ENCODE results near the gene EDIL3.
"Not testable (repeated sequence)": the region's sequence is repeated elsewhere in the genome, so short reads cannot be mapped to it uniquely, and the experiment has no call there.

The EDIL3 gene

DNA sequence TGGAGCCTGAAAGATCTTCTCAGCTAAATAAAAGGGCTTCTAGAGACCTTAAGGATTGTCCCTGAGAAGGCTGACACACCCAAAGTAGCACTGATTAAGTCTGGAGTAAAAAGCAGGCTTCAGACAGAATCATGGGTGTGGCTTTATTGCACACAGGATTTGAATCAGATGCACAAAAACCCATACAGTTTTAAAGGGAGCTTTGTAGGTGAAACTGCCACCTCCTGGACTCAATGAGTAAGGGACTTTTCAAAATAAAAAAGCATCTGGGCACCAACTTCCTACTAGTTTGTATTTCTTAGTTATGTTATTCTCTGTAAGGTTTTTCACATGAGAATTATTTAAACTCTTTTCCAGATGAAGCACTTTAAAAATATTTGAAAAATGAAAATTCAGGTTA, 129.4 kb downstream of the EDIL3 start:
- DNase-seq: no peak

DNA sequence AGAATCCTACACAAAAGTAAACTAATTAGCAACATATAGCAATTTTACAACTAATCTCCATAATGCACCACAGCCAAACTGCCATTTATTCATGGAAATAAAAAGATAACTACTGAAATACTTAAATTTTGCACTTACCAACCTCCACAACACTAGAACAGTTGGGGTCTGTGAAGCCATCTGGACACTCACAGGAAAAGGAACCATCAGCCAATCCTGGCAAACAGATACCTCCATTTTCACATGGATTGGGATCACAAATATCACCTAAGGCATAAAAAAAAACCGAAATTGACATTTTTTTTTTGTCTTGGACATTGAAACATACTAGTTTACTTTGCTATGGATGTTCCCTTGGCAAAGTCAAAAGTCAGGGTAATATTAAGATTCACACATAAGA, 130.7 kb downstream of the EDIL3 start:
- no peak for DNase-seq

DNA sequence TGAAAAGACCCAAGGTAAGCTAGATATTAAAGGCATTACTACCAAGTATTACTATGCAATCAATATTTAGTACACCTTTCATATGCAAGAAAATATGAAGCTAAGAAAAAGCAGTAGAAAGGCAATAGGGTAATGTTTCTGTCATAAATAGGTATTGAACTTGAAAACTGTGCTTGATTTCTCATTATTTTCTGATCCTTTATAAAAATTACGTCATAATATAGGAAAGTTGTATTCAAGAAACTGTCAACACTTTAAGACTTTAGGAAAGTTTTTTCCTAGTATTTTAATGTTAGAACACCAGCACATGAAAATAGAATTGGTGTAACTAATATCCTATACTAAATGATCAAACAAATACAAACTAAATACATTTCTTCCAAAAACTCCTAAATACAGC, 133.2 kb downstream of the EDIL3 start:
- no peak for DNase-seq

DNA sequence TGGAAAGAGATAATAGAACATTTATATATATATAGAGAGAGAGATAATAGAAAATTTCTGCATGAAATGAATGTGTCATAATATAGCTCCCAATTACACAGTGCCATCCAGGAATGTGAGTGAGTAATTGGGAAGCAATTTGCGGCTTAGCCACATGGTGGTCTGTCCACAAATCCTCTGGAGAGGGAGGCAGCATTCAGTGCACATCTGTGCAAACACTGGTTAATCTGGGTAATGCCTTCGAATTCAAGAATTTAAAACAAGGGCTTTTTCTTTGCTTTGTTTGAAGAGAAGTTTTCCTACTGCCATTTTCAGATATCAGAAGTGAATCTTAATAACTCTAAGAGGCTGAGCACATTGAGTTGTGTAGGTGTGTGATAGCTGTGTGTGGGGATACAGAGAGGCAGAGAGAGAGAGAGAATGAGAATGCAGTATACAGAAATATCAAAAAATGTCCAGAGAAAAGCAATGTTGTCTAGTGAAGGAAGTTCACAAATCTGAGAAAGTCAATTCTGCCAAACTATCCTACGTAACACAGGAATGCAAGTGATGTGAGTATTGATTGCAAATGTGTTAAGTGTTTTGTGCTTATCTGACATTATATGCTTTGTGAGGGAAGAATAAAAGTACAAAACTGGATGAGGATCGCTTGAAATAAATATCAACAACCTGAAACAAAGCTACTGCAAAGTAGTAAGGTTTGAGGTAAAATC, 134.6 kb downstream of the EDIL3 start:
- no peak for DNase-seq

DNA sequence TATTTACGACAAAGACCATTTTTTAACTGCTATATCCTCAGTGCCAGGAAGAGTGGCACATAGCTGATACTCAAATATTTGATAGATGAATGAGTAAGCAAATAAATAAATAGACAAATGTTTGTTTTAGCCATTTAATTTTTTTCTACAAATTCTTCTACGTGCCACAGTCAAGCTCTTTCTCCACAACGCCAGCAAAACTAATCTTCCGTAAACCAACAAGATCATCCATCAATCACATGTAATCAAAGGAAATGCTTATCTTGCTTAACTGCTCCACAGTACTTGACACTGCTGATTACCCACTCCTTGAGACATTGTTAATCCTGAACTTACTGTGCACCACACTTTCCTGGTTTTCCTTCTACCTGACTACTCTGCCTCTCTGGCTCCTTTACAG, 136.7 kb downstream of the EDIL3 start:
- no peak for DNase-seq

DNA sequence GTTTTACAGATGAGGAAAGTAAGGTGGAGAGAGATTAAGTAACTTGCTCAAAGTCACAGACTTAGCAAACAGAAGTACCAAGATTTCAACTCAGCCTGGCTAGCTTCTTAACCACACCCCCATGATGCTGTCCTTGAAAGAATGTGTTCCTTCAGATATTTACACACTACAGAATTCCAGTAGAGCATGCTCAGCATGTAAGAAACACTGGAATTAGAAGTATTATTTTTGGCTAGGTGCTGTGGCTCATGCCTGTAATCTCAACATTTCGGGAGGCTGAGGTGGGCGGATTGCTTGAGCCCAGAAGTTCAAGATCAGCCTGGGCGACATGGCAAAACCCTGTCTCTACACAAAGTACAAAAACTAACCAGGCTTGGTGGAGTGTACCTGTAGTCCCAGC, 142.4 kb downstream of the EDIL3 start:
- no peak for DNase-seq

DNA sequence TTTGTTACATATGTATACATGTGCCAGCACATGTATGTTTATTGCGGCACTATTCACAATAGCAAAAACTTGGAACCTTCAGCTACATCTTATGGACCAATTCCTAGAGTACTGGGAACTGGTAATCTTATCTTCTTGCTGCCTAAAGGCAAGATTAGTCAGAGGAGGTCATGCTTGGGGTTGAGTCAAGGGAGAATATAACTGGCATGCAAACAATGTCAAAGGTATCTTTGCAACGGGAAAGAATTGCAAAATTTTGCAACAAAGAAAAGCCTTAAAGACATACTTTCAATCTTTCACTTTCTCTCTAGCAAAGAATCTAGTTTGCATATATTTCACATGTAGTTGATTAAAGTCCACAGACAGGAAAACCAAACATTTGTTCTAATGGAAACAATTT, 145.2 kb downstream of the EDIL3 start:
- DNase-seq: no peak

DNA sequence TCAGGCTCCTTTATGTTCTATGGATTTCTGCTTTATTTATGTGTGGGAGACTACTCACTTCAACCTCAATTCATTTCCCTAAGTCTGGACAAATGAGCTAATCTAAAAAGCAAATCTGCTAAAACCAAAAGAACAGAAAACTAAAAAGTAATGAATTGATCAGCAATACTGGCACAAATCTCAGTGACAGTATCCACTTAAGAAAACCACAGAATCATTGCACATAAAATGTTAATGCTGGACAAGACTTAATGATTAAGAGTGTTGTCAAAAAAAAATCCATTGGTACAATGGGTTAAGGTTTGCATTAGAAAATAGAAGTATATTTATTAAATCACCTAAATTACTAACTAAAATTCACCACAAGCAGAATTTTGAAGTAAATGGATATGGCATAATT, 147.6 kb downstream of the EDIL3 start:
- no peak for DNase-seq

DNA sequence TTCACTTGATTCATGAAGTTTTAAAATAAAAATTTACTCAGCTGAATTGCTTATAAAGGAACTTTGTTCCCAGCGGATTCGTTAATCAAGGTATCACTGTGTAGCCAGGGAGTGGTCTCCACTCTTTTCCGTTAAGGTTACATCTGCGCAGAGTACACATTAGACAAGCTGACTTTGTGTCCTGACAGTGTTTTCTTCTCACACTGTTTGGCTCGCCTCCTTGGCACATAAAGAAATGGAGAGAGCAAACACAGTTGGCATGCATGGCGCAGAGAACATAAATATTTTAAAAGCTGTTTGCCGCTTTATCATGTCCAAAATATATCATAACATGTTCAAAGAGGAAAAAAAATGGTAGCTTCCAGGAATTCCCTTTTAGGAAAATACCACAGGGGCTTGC, 153.2 kb downstream of the EDIL3 start:
- no peak for DNase-seq

DNA sequence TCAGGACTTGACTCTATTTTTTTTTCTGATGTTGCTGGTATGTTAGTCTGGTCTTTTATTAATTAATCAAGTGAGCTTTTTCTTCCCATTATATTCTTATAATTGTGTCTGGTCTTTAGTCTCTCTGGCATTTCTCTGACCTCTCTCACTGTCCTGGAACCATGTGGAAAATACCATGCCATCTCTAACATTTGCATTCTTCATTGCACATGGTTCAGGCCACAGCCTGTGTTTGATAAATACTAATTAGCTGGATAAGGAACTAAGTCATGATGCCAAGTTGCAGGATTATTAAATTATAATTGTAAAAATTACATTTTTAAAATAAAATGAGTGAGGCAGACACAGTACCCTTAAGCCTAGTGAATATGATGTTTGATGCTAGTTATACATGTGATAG, 155.6 kb downstream of the EDIL3 start:
- no peak for DNase-seq

DNA sequence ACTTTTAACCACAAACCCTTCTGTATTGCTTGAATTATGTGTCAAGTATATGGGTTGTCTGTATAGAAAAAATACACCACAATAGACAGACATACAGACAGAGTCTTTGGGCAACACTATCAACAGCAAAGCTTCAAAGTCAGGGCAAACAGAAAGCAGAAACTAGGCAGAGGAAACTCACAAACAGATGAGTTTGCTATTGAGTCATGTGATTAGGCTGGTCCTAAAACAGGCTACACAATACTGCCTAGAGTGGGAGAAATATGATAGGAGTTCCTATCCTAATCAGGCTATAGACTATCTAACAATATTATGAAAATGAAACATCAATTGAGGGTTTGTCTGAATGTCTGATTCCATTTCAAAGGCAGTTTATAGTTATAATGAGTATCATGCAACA, 156.4 kb downstream of the EDIL3 start:
- DNase-seq: no peak

DNA sequence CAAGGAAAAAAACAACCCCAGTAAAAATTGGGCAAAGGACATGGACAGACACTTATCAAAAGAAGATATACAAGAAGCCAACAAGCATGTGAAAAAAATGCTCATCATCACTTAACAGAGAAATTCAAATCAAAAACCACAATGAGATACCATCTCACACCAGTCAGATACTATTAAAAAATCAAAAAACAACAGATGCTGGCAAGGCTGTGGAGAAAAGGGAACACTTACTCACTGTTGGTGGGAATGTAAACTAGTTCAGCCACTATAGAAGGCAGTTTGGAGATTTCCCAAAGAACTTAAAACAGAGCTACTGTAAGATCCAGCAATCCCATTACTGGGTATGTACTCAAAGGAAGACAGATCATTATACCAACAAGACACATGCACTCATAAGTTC, 157.4 kb downstream of the EDIL3 start:
- no peak for DNase-seq

DNA sequence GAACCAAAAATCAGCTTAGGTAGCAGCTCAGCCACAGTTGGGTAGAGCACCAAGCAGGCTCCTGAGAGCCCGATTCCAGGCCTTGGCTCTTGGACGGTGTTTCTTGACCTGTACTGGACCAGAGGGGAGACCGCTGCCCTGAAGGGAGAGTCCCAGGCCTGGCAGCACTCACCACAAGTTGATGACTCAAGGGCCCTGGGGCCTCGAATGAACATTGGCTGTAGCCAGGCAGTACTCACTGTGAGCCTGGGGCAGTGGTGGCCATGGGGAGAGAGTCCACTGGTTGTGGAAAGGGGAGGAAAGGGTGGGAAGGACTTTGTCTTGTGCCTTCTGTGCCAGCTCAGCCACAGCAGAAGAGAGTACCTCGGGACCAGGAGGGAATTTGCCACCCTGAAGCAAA, 166.1 kb downstream of the EDIL3 start:
- DNase-seq: no peak

DNA sequence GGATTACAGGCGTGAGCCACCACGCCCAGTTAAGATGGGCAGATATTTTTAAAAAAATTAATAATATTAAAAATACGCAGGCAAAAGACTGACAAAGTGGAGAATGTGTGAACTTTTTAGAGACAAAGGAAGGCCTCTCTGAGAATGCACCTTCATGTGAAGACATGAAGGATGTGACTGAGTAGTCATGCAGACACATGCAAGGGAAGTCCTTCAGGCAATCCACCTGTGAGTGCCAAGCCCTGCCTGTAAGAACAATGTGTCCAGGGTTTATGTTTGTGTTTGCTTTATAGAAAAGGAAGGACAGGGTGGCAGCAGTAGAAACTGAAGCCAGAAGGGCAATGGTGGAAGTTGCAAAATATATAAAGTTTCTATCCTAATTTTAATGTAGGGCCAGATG, 169.2 kb downstream of the EDIL3 start:
- no peak for DNase-seq

DNA sequence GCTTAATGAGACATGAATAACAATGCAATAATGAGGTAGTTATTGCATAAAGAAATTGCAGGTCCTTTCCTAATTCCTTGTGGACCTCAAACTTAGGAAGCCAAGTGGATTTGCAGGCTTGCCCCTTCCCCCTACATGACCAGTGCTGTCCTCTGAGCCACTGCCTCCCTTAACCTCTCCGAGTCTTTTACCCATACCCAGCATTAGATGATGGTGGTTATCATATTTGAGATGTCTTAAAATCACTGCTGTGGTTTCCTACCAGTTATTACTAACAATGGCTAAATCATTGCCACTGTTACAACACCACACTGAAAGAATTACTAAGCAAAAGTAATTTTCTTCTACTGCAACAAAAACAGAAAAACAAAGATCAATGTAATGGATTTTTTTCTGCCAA, 170.8 kb downstream of the EDIL3 start:
- DNase-seq: no peak

DNA sequence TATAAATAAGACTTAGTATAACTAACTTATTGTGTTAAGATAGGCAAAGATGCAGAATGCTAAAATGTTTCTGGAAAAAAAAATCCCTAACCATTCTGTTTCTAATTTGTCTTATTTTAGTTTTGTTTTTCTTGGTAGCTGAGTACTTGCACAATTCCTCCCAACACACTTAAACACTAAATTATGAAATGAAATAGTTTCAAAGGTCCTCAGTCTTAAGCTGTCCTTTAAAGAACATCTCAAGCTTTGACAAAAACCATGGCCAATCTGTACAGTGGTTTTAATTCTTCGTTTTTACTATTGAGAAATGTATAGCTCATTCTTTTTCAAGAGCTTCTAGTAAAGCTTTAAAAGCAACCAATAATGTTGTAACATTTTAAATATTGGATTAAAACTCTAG, 171.5 kb downstream of the EDIL3 start:
- DNase-seq: no peak

DNA sequence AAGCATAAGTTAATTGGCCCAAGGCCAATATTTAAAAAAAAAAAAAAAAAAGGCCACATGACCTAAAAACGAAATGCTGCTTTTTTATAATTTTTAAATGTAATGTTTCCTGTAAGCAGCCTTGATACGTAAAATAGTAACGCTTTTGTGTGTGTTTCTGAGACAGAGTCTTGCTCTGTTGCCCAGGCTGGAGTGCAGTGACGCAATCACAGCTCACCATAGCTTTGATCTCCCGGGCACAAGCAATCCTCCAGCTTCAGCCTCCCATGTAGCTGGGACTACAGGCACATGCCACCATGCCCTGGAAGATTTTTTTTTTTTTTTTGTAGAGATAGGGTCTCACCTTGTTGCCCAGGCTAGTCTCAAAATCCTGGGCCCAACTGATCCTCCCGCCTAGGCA, 179.9 kb downstream of the EDIL3 start:
- DNase-seq: no peak

DNA sequence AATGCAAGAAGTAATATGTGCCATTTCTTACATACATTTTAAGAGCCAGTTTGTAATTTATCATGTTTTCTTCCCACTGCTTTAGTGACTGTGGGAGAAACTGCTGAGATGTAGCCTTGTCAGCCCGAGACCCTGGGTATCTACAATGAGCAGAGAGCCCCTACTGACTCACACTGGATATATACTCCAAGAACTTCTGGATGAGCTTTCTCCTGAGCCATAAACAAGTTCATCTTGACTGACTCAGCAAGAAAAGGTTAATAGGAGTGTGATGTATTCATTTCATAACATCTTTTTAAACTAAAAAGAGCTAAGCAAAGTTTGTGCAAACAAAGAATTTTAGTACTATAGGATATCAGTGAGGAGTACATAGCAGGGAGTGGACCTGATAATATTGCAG, 182.5 kb downstream of the EDIL3 start:
- no peak for DNase-seq

DNA sequence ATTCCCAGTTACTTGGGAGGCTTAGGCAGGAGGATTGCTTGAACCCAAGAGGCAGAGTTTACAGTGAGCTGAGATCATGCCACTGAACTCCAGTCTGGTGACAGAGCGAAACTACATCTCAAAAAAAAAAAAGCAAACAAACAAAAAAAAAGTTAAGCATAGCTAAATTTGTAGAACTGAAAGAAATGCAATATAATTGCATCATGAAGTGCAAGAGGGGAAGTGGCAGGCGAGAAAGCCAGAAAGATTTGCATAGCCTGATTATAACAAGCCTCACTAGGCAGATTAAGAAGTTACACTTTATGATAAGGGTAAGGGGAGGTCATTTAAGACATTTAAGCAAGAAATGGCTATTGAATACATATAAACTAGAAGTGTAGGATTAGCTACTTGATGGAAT, 187.1 kb downstream of the EDIL3 start:
- no peak for DNase-seq

DNA sequence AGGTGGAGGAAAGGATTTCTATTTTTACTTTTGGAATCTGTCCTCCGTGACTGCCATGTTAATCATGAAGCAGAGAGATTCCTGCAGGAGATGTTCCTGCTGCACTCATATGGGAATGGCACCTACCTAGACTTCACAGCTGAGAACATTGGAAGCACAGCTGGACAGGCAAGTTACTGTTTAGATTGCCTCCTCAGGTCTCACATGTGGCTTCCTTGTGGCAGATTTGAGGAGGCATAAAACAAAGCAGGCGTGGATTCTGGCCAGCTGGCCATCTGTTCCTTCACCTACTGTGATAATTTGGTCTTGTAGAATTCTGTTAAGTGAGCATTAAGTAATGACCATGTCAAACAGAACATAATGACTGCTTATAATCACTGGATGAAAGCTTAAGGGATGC, 193.4 kb downstream of the EDIL3 start:
- no peak for DNase-seq

DNA sequence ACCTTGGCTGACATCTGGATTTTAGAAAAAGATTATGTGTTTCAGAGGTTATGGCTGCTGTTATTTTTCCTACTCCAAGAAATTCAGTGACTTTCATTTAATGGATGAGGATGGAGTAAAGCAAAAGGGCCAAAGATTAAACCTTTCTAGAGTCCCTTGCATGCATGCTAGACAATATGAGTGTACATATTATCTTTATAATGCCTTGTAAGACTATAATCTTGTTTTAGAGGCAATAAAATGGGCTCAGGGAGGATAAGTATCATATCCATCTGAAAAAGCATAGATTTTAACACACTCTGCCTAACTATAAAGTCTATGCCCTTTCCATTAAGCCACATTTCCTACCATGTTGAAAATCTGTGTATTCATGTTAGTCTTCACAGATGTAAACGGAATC, 199.8 kb downstream of the EDIL3 start:
- DNase-seq: no peak

DNA sequence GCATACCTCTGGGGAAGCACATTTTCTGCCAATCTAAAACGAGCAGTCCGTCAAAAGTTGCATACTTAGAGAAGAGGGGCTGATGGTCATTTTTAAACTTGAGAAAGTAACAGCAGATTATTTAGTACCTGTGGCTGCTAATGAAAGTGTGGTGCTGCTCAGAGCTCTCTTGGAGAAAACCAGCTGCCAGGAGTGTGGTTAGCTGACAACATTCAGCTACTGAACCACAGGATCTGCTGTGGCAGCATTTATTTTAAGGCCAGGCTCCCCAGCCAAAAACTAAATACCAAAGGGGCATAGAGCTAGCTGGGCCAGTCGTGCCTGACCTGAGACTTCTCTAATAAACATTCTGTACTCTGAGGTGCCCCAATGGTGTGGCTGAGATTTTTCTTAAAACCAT, 203.6 kb downstream of the EDIL3 start:
- no peak for DNase-seq

DNA sequence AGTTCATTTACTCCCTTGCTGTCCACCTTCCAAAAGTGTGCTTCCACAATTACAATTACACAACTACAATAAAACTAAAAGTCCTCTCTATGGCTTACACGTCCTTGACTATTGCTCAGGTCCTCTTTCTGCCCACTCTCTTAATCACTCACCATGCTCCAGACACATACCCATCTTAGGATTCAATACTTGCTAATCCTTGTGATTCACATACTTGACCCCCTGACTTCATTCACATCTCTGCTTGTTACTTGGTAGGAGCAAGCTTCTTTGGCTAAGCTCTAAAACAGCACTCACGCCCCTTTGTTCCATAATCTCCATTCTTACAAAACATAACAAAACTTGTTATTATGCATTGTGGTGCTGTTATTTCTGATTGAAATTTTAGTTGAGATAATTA, 215.8 kb downstream of the EDIL3 start:
- no peak for DNase-seq

DNA sequence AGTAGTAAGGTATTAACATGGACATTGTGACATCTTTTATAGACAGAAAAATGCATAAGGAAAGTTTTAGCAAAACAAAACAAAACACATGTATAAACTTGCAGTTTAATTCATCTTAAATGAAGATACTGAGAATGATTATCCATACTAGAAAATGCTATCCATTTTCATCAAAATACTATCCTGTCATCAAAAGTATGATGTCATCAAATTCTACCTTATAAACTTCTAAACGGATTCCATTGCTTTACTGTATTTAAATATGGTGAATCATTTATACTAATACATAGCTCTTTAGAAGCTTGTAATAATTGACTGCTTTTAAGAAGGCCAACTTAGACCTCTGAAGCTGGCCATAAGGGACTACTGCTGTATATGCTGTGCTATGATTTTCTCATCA, 221.0 kb downstream of the EDIL3 start:
- no peak for DNase-seq

DNA sequence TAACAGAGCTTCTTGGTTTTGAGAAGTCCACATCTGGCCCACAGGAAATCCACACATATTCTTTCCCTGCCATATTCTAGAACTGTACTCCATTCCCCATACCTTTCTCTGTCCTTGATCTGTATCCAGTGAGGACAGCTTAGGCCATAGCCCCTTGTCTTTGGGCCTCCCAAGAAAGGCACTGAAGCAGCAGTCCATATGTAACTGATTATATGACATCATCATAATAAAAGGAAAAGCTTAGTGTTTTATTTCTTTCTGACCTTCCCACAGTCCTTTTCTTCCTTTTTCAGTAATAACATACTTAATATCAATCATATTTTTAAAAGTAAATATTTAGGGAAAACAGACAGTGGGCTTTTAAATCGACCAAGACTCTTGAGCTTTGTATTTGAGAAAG, 222.0 kb downstream of the EDIL3 start:
- DNase-seq: no peak

DNA sequence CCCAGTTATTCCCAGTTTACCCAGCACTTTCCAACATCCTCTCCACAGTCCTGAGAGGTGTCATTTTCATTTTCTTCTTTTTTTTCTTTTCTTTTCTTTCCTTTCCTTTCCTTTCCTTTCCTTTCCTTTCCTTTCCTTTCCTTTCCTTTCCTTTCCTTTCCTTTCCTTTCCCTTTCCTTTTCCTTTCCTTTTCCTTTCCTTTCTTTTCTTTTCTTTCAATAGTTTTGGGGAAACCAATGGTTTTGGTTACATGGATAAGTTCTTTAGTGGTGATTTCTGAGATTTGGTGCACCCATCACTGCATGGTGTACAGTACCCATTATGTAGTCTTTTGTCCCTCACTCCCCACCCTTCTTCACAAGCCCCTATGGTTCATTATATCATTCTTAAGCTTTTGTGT, 224.0 kb downstream of the EDIL3 start:
- DNase-seq: not testable (repeated sequence)
